ENCODE measurements around the gene TMEM256. TPM values are rescaled to one million over a fixed set of nuclear protein-coding genes. Genes with fewer than 3 reads are reported as not detected.
"Not testable (repeated sequence)": the region's sequence is repeated elsewhere in the genome, so short reads cannot be mapped to it uniquely, and the experiment has no call there.

Gene TMEM256
- polyA plus RNA-seq, 1 donor from 2014 or later = 84.7 TPM

DNA sequence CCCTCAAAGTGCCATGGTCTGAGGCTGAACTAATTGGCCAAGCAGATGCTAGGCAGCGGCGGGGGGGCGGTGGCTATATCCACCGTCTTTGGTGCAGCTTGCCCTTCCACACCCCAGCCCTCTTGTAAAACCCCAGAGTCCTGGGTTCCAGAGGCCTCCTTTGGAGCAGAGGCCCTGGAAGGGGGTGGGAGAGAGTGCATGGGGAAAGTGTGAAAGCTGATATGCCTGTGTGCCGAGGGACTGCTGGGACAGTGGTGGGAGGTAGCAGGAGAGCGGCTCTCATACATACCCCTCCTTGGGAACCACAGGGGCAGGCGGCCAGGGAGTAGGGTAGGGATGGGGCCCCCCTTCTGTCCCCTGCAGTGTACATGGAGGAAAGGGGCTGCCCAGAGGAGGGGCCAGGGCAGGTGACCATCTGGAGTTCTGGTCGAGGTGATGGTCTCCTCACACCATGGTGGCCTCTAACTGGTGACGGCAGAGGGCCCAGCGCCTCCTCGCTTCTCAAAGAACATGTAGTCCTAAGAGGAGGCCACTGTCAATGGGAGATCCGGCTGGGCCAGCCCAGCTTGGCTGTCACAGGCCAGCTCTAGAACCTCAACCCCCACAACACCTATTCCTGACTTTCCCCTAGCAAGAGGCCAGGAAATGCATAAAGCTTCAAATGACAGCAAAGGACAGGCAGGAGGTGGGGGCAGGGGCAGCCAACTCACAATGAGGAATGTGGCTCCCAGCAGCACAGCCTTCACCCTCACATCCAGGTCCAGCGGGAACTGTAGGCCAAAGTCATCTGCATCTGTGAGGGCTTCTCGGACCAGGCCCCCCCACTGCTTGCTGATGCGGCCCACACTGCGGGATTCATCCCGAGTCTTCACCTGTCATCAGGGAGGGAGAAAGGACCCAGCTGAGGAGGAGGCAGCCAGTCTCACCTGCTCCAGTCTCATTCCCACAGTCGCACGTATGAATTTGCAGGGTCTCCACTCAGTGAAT, 13.7 kb downstream of the TMEM256 start:
- H3K27me3 Mint-ChIP-seq = no peaks in the 10 kb centered on the region
- peaks cover 9 to 10% (median 9%) of the 10 kb centered on the region in 3 donors for H3K4me1 Mint-ChIP-seq
- H3K27ac Mint-ChIP-seq = peak overlapping the region in 1 of 3 donors; percentile 29
- H3K4me3 Mint-ChIP-seq = peak overlapping the region in 1 of 4 donors; percentile 72
- no peaks in the 10 kb centered on the region for H3K9me3 Mint-ChIP-seq
- no peaks in the 10 kb centered on the region for H3K36me3 Mint-ChIP-seq

DNA sequence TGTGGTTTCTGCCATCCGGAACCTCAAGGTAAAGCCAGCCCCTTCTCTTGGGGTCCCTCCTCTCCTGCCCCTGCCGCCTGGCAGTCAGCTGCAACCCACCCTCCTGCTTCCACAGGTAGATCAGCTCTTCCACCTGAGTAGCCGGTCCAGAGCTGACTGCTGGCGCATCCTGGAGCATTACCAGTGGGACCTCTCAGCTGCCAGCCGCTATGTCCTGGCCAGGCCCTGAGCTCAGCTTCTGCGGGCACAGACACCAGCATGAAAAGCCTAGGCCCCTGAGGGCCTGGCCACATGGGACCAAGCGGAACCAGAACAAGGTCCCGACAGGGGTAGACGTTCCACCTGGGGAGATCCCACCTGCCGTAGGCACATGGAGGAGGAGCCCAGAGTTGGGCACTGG, 15.0 kb downstream of the TMEM256 start:
- no peaks in the 10 kb centered on the region for H3K9me3 Mint-ChIP-seq
- H3K36me3 Mint-ChIP-seq = no peaks in the 10 kb centered on the region
- H3K4me1 Mint-ChIP-seq = peaks cover 8 to 11% (median 9%) of the 10 kb centered on the region in 3 donors
- no peak overlapping the region for H3K27ac Mint-ChIP-seq
- H3K4me3 Mint-ChIP-seq = peak overlapping the region in 1 of 4 donors; percentile 37
- no peaks in the 10 kb centered on the region for H3K27me3 Mint-ChIP-seq

DNA sequence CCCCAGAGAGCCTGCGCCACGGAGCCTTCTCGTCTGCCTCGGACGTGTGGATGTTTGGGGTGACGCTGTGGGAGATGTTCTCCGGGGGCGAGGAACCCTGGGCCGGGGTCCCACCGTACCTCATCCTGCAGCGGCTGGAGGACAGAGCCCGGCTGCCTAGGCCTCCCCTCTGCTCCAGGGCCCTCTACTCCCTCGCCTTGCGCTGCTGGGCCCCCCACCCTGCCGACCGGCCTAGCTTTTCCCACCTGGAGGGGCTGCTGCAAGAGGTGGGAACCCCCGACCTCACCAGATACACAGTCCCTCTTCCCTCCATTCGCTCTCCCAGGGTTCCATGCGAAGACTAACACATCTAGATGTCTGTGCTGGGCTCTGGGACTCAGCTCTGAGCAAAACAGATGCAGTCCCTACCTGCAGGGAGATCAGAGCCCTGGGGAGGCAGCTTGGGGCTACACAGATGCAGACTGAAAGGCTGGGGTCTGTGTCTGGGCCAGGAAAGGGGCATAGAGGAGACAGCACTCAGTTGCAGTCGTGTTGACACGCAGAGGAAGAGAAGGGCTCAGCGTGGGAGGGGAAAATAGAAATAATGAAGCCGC, 19.3 kb downstream of the TMEM256 start:
- Mint-ChIP-seq H3K27me3 (peaks cover 26% of the 10 kb centered on the region), H3K4me1 (peaks cover 5 to 9% (median 8%) of the 10 kb centered on the region in 3 donors), H3K9me3 (no peaks in the 10 kb centered on the region), H3K36me3 (no peaks in the 10 kb centered on the region), H3K4me3 (peak overlapping the region; percentile 86 to 94 (median 90)), H3K27ac (peak overlapping the region; percentile 78 to 94 (median 91))

DNA sequence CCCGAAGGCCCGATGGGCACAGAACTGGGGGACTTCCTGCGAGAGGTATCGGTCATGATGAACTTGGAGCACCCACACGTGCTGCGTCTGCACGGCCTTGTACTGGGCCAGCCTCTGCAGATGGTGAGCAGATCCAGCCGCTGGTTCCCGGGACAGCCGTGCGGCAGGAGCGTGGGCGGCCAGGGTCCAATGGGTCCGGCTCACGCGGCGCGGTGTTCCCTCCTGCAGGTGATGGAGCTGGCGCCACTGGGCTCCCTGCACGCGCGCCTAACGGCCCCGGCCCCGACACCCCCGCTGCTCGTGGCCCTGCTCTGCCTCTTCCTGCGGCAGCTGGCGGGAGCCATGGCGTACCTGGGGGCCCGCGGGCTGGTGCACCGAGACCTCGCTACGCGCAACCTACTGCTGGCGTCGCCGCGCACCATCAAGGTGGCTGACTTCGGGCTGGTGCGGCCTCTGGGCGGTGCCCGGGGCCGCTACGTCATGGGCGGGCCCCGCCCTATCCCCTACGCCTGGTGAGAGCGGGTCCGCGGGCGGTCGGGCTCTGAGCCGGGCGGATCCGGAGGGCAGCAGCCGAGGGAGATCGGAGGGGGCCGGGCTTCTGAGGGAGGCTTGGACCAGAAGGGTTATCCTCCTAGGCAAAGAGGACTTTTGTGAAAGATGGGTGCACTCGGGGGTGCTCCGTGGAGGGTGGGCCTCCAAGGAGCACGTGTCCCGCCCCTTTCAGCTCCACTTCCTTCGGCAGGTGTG, 20.0 kb downstream of the TMEM256 start:
- H3K9me3 Mint-ChIP-seq = peaks cover 0 to 5% (median 3%) of the 10 kb centered on the region in 3 donors
- H3K4me3 Mint-ChIP-seq = peak overlapping the region; percentile 86 to 94 (median 90)
- H3K27ac Mint-ChIP-seq = peak overlapping the region; percentile 78 to 94 (median 91)

DNA sequence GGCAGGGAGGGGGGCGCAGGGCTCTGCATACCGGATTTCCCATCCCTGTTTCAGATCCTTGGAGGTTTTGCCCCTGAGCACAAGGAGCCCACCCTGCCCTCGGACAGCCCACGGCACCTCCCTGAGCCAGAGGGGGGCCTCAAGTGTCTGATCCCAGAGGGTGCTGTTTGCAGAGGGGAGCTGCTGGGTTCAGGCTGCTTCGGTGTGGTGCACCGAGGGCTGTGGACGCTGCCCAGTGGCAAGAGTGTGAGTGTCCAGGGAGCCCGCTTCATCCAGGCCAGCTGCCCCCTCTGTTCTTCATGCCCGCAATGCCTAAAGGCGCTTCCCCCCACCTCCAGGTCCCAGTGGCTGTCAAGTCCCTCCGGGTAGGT, 20.5 kb downstream of the TMEM256 start:
- Mint-ChIP-seq H3K27ac (peak overlapping the region in 1 of 3 donors; percentile 16), H3K27me3 (peaks cover 32% of the 10 kb centered on the region), H3K4me3 (peak overlapping the region in 3 of 4 donors; percentile 86 to 94 (median 90)), H3K36me3 (peaks cover 1% of the 10 kb centered on the region), H3K9me3 (peaks cover 0 to 5% (median 3%) of the 10 kb centered on the region in 3 donors), H3K4me1 (peaks cover 5 to 9% (median 8%) of the 10 kb centered on the region in 3 donors)

More for the DNA sequence above, 20.0 kb downstream of the TMEM256 start:
- H3K4me1 Mint-ChIP-seq = peaks cover 5 to 9% (median 8%) of the 10 kb centered on the region in 3 donors
- peaks cover 1% of the 10 kb centered on the region for H3K36me3 Mint-ChIP-seq
- H3K27me3 Mint-ChIP-seq = peaks cover 32% of the 10 kb centered on the region

DNA sequence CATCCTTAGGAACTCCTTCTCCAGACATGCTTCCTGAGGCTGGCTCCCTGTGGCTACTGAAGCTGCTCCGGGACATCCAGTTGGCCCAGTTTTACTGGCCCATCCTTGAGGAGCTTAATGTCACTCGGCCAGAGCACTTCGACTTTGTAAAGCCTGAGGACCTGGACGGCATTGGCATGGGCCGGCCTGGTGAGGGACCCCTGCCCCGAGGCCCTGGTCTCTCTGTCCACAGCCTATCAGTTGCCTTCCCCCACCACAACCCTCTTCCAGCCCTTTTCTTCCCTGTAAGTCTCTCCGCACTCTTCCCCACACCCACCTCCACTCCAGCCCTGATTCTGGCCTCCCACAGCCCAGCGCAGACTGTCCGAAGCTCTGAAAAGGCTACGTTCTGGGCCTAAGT, 21.0 kb downstream of the TMEM256 start:
- H3K4me3 Mint-ChIP-seq = peak overlapping the region in 3 of 4 donors; percentile 36 to 94 (median 86)
- peak overlapping the region in 2 of 3 donors; percentile 8 to 16 for H3K27ac Mint-ChIP-seq

DNA sequence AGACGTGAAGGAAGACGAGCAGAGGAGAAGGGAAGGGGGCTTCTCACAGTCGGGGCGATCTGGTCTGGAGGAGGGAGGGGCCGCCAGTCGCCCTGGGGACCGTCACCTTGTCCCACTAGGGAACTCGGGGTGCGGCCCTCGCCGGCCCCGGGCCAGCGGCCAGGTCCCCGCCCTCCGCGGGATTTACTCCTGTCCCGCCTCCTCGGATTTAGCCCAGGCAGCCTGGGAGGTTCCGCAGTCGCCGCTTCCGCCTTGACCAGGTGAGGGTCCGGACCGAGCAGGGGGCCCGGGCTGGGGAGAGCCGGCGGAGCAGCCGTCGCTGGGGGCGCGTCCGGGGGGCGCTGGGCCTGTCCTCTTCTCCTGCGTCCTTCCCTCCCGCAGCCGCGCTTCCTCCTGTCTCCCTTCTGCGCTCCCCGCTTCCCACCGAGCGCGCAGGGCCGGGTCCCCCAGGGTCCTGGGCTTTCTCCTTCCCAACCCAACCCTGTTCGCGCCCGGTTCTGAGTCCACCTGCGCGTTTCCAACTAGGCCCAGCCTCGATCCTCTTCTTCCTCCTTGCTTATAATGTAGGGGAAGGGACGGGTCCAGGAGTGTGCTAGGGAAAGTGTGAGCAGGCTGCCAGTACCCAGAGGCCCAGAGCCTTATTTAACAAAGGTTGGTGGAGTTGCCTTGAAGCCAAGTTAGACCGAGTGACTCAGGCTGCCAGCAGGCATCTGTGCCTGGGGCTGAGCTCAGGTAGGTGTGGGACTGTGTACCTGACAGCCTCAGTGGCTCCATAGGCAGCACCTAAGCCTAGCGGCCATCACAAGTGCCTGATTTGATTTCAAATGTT, 22.8 kb downstream of the TMEM256 start, which contains the start of gene TNK1:
Gene TNK1, plus strand, starts transcription at position 235 of the 829 bp plus-strand sequence. CDS start 1,838 bp downstream, outside the sequence.
- Mint-ChIP-seq H3K36me3 (peaks cover 1% of the 10 kb centered on the region), H3K27ac (peak within 1 kb of the TSS in 1 of 3 donors; percentile 23), H3K4me3 (peak within 1 kb of the TSS in 2 of 4 donors; percentile 46 to 74), H3K27me3 (peaks cover 33% of the 10 kb centered on the region), H3K4me1 (peaks cover 5 to 9% (median 8%) of the 10 kb centered on the region in 3 donors), H3K9me3 (peaks cover 0 to 5% (median 3%) of the 10 kb centered on the region in 3 donors)

More for the DNA sequence above, 21.0 kb downstream of the TMEM256 start:
- Mint-ChIP-seq H3K9me3 (peaks cover 0 to 5% (median 3%) of the 10 kb centered on the region in 3 donors), H3K4me1 (peaks cover 5 to 9% (median 8%) of the 10 kb centered on the region in 3 donors), H3K36me3 (peaks cover 1% of the 10 kb centered on the region), H3K27me3 (peaks cover 32% of the 10 kb centered on the region)

DNA sequence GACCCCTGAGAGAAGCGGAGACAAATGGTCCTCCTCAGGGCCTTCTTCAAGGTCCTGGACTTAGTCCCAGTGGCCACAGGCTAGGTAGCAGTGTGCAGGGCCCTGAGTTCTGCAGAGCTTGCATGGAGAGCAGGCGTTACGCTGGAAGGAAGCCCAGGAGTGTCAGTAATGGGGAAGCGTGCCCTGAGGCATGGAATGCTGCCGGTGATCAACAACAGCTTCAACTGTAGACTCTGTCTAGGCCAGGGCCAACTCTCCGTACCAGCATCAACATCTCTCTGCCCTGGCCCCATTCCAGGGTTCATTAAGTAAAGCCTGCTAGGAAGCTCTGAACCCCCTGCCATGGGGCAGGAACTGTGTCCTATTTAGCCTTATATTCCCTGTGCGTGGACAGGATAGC, 23.6 kb downstream of the TMEM256 start:
- Mint-ChIP-seq H3K27me3 (peaks cover 33% of the 10 kb centered on the region), H3K4me3 (peak overlapping the region in 2 of 4 donors; percentile 46 to 74), H3K9me3 (peaks cover 0 to 5% (median 3%) of the 10 kb centered on the region in 3 donors), H3K36me3 (peaks cover 1% of the 10 kb centered on the region), H3K4me1 (peaks cover 5 to 7% (median 5%) of the 10 kb centered on the region in 3 donors), H3K27ac (no peak overlapping the region)

DNA sequence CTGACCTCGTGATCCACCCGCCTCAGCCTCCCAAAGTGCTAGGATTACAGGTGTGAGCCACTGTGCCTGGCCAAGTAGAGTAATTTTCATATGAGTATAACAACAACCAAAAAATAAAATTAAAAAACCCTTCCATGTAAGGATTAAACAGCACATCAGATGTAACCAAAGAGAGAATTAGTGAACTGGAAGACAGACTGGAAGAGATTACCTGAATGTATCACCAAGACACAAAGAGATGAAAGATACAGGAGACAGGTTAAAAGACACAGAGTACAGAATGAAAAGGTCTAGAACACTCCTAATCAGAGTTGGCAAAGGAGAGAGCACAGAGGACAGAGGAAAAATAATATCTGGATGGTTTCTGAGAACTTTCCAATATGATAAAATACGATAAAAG, 24.8 kb downstream of the TMEM256 start:
- peaks cover 0 to 5% (median 3%) of the 10 kb centered on the region in 3 donors for H3K9me3 Mint-ChIP-seq
- H3K4me1 Mint-ChIP-seq = peaks cover 0 to 2% (median 0%) of the 10 kb centered on the region in 3 donors
- peaks cover 33% of the 10 kb centered on the region for H3K27me3 Mint-ChIP-seq
- peaks cover 1% of the 10 kb centered on the region for H3K36me3 Mint-ChIP-seq
- peak overlapping the region in 1 of 4 donors; percentile 46 for H3K4me3 Mint-ChIP-seq
- H3K27ac Mint-ChIP-seq = peak overlapping the region in 1 of 3 donors; percentile 66

DNA sequence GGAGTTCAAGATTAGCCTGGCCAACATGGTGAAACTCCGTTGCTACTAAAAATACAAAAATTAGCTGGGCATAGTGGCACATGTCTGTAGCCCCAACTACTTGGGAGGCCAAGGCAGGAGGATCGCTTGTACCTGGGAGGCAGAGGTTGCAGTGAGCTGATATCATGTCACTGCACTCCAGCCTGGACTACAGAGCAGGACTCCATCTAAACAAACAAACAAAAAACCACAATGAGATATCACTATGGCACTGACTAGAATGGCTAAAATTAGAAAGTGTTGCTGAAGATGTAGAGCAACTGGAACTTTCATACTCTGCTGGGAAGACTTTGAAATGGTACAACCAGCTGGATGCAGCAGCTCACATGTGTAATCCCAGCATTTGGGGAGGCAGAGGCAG, 29.5 kb downstream of the TMEM256 start:
- Mint-ChIP-seq H3K9me3 (peaks cover 0 to 5% (median 4%) of the 10 kb centered on the region in 3 donors), H3K27ac (peak overlapping the region in 1 of 3 donors; percentile 10), H3K36me3 (no peaks in the 10 kb centered on the region), H3K27me3 (peaks cover 6% of the 10 kb centered on the region), H3K4me1 (no peaks in the 10 kb centered on the region), H3K4me3 (no peak overlapping the region)

DNA sequence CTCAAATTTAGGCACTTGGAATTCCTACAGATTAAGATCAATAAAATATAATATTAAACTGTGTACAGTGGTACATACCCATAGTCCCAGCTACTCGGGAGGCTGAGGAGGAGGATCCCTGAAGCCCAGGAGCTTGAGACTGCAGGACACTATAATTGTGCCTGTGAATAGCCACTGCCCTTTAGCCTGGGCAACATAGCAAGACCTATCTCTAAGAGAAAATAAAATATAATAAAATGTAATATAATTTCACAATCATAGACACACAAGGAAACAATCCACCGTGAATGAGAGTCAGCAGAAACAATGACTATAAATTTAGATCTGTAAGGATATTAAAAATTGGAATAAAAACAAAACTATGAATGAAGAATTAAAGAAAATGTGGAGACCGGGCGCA, 33.0 kb downstream of the TMEM256 start:
- Mint-ChIP-seq H3K4me3 (no peak overlapping the region), H3K36me3 (no peaks in the 10 kb centered on the region), H3K4me1 (peaks cover 0 to 1% (median 0%) of the 10 kb centered on the region in 3 donors), H3K27me3 (peaks cover 3% of the 10 kb centered on the region), H3K9me3 (peaks cover 0 to 1% (median 0%) of the 10 kb centered on the region in 3 donors), H3K27ac (no peak overlapping the region)

DNA sequence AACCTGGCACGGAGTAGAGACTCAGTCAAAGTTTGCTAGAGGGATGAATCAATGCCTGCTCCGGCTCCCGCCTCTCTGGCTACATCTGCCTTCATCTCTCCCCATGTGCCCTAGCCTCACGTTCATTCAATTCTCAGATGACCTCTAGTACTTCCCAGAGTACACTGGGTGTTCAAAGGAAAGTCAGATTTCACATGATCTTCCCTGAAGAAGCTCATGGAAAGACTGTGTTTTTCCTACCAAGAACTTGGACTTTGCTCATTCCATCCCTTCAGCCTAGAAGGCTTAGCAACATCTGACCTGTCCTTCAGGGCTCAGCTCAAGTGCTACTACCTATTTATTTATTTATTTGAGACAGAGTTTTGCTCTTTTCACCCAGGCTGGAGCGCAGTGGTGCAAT, 34.1 kb downstream of the TMEM256 start:
- peaks cover 0 to 1% (median 0%) of the 10 kb centered on the region in 3 donors for H3K9me3 Mint-ChIP-seq
- no peak overlapping the region for H3K4me3 Mint-ChIP-seq
- H3K36me3 Mint-ChIP-seq = no peaks in the 10 kb centered on the region
- H3K4me1 Mint-ChIP-seq = peaks cover 0 to 1% (median 0%) of the 10 kb centered on the region in 3 donors
- H3K27me3 Mint-ChIP-seq = peaks cover 3% of the 10 kb centered on the region
- peak overlapping the region in 1 of 3 donors; percentile 45 for H3K27ac Mint-ChIP-seq

DNA sequence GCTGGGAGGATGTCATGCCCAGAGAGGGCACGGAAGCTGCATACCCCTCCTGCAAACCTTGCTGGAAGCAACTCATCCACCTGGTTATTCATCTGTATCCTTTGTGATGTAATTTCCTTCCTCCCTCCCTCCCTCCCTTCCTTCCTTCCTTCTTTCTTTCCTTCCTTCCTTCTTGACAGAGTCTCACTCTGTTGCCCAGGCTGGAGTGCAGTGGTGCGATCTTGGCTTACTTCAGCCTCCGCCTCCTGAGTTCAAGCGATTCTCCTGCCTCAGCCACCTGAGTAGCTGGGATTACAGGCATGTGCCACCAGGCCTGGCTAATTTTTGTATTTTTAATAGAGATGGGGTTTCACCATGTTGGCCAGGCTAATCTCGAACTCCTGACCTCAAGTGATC, 35.3 kb downstream of the TMEM256 start:
- H3K4me3 Mint-ChIP-seq, H3K4me1 Mint-ChIP-seq, H3K36me3 Mint-ChIP-seq, H3K27ac Mint-ChIP-seq, H3K9me3 Mint-ChIP-seq, H3K27me3 Mint-ChIP-seq: not testable (repeated sequence)

All from IgD-negative memory B cell (primary cell).